NCI-H1417 treated with DMSO at 0.1 percent for 48 hours (cell line): ENCODE data around the gene CCR5AS.
A peak's percentile ranks its signal among the peaks of the same experiment; 100 is the strongest.

Experiments used
- DNase-seq: peaks from one replicate; lab custom pipeline; 2025; lab: John Stamatoyannopoulos, UW

The CCR5AS gene

GRCh38 chr3:46378426-46378942, 28.4 kb downstream of the CCR5AS start:
- no peak for DNase-seq

DNA sequence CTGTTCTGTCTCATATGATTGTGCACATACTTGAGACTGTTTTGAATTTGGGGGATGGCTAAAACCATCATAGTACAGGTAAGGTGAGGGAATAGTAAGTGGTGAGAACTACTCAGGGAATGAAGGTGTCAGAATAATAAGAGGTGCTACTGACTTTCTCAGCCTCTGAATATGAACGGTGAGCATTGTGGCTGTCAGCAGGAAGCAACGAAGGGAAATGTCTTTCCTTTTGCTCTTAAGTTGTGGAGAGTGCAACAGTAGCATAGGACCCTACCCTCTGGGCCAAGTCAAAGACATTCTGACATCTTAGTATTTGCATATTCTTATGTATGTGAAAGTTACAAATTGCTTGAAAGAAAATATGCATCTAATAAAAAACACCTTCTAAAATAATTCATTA, 31.1 kb downstream of the CCR5AS start:
- no peak for DNase-seq

DNA sequence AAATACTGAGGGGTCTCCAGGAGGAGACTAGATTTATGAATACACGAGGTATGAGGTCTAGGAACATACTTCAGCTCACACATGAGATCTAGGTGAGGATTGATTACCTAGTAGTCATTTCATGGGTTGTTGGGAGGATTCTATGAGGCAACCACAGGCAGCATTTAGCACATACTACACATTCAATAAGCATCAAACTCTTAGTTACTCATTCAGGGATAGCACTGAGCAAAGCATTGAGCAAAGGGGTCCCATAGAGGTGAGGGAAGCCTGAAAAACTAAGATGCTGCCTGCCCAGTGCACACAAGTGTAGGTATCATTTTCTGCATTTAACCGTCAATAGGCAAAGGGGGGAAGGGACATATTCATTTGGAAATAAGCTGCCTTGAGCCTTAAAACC, 31.6 kb downstream of the CCR5AS start:
- no peak for DNase-seq

- no peak for DNase-seq
Observed at GRCh38 chr3:46374755-46375154, 32.1 kb downstream of the CCR5AS start.

GRCh38 chr3:46372492-46373359, 34.1 kb downstream of the CCR5AS start:
- no peak for DNase-seq

GRCh38 chr3:46371519-46372340, 35.1 kb downstream of the CCR5AS start:
- DNase-seq = no peak

GRCh38 chr3:46370839-46371518, 35.9 kb downstream of the CCR5AS start, which contains the start of gene CCR5:
CCR5 (plus strand) TSS chr3:46370946; CDS start chr3:46372903, 1,957 bp downstream.
- DNase-seq = no peak

DNA sequence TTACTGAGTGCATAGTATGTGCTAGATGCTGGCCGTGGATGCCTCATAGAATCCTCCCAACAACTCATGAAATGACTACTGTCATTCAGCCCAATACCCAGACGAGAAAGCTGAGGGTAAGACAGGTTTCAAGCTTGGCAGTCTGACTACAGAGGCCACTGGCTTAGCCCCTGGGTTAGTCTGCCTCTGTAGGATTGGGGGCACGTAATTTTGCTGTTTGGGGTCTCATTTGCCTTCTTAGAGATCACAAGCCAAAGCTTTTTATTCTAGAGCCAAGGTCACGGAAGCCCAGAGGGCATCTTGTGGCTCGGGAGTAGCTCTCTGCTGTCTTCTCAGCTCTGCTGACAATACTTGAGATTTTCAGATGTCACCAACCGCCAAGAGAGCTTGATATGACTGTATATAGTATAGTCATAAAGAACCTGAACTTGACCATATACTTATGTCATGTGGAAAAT, 37.2 kb downstream of the CCR5AS start:
- no peak for DNase-seq

GRCh38 chr3:46369151-46369550, 37.7 kb downstream of the CCR5AS start:
- DNase-seq = no peak

DNA sequence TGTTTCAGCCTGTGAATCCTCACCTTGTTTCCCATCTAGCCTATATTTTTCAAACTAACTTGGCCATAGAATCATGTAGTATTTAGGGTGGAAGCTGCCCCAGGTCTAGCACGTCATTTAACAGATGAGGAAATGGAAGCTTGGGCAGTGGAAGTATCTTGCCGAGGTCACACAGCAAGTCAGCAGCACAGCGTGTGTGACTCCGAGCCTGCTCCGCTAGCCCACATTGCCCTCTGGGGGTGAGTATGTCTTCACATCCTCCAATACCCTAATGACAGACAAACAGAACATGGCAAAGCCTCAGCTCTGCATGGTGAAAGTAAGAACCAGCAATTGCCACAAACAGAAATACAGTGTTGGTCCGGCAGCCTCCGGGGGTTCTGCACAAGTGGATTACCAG, 38.3 kb downstream of the CCR5AS start:
- no peak for DNase-seq

- no peak for DNase-seq
Observed at GRCh38 chr3:46367811-46368210, 39.1 kb downstream of the CCR5AS start.

GRCh38 chr3:46365737-46366524, 40.9 kb downstream of the CCR5AS start:
- DNase-seq = no peak

- no peak for DNase-seq
Observed at GRCh38 chr3:46365041-46365440, 41.8 kb downstream of the CCR5AS start.

- no peak for DNase-seq
Observed at GRCh38 chr3:46361408-46362283, 45.2 kb downstream of the CCR5AS start.

DNA sequence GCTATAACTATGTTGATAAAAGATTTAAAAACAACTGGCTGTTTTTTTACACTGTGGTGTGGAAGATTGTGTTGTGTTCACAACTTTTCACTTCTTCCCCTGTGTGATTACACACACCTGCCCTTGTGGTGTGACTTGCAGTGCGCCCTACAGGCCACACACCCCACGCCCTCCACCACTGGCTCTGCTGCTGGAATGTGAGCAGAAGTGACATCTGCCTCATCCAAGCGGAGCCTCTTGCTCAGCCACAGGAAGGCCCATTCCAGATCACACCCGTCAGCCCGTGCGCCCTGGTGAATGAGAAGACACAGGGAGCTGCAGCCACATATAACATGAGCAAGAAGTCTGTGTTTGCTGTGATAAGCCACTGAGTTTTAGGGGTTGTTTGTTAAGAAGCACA, 46.0 kb downstream of the CCR5AS start:
- DNase-seq = no peak

DNA sequence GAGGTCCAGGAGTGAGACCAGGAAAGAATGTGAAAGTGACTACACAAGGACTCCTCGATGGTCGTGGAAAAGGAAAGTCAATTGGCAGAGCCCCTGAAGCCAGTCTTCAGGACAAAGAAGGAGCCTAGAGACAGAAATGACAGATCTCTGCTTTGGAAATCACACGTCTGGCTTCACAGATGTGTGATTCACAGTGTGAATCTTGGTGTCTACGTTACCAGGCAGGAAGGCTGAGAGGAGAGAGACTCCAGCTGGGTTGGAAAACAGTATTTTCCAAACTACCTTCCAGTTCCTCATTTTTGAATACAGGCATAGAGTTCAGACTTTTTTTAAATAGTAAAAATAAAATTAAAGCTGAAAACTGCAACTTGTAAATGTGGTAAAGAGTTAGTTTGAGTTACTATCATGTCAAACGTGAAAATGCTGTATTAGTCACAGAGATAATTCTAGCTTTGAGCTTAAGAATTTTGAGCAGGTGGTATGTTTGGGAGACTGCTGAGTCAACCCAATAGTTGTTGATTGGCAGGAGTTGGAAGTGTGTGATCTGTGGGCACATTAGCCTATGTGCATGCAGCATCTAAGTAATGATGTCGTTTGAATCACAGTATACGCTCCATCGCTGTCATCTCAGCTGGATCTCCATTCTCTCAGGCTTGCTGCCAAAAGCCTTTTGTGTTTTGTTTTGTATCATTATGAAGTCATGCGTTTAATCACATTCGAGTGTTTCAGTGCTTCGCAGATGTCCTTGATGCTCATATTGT, 47.0 kb downstream of the CCR5AS start:
- peak; percentile 24 for DNase-seq

DNA sequence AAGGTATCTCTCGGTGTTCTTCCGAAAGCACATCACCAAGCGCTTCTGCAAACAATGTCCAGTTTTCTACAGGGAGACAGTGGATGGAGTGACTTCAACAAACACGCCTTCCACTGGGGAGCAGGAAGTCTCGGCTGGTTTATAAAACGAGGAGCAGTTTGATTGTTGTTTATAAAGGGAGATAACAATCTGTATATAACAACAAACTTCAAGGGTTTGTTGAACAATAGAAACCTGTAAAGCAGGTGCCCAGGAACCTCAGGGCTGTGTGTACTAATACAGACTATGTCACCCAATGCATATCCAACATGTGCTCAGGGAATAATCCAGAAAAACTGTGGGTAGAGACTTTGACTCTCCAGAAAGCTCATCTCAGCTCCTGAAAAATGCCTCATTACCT, 48.4 kb downstream of the CCR5AS start:
- DNase-seq = no peak

DNA sequence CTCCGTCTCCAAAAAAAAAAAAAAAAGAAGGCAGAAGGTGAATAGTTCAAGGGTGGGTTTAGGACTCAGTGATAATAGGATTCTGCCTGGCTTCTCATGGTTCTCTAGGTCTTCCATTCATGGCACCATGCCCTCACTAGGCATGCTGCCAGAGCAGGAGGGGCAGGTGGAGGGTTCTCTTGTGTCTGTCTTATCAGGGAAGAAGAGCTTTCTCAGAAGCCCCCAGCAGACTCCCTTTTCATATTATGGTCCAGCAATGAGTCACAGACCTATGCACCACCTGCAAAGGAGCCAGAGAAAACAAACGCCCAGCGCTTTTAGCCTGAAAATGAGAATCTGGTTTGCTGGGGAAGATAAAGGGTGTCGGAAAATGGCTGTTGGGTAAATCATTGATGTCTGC, 50.0 kb downstream of the CCR5AS start:
- no peak for DNase-seq

GRCh38 chr3:46356276-46356675, 50.6 kb downstream of the CCR5AS start:
- DNase-seq = no peak

- DNase-seq = no peak
Observed at GRCh38 chr3:46354984-46355383, 51.9 kb downstream of the CCR5AS start.
